ENCODE data around the gene SPATA25.

The SPATA25 gene

GRCh38 chr20:45887346-45887715, at the start of gene SPATA25:
Gene SPATA25, minus strand, starts transcription at chr20:45887622. Its CDS starts 32 bp downstream, at chr20:45887590.
- Histone ChIP-seq H3K4me3 (ENCODE audit: insufficient read depth, low read length, poor library complexity, severe bottlenecking) (no peak within 1 kb of the TSS), H3F3A (ENCODE audit: insufficient read depth) (no peaks in the 10 kb centered on the region), H3K79me2 (ENCODE audit: insufficient read depth, low read length) (no peaks in the 10 kb centered on the region), H3K36me3 (ENCODE audit: low read length) (no peaks in the 10 kb centered on the region), H3K9me3 (ENCODE audit: insufficient read depth, low read length) (no peaks in the 10 kb centered on the region), H3K27me3 (ENCODE audit: low read length) (no peaks in the 10 kb centered on the region), H3K27ac (ENCODE audit: low read depth, low read length) (no peak within 1 kb of the TSS), H3K4me2 (ENCODE audit: low read depth, low read length, poor library complexity, severe bottlenecking) (no peak within 1 kb of the TSS), H3K9ac (ENCODE audit: low read length) (no peak within 1 kb of the TSS), H2AFZ (ENCODE audit: low read depth, low read length, severe bottlenecking) (no peak within 1 kb of the TSS), H4K20me1 (ENCODE audit: low read depth, low read length) (no peaks in the 10 kb centered on the region), H3K9me2 (replicated peaks; ENCODE audit: insufficient read depth, low read length) (no peaks in the 10 kb centered on the region)
- TF ChIP-seq CTCF (IDR thresholded peaks at IDR 0.05; ENCODE audit: insufficient read depth, low read length, poor library complexity, severe bottlenecking) (no peak), EZH2phosphoT487 (conservative IDR thresholded peaks at IDR 0.05; ENCODE audit: low read length) (no peak)

GRCh38 chr20:45935416-45936046, 48.1 kb upstream of the SPATA25 start:
- peaks cover 8% of the 10 kb centered on the region for H3K36me3 ChIP-seq (ENCODE audit: low read length)
- H3K9ac ChIP-seq (ENCODE audit: low read length): peak overlapping the region; percentile 99
- H3K79me2 ChIP-seq (ENCODE audit: insufficient read depth, low read length): peaks cover 27% of the 10 kb centered on the region
- H3K4me3 ChIP-seq (ENCODE audit: insufficient read depth, low read length, poor library complexity, severe bottlenecking): peak overlapping the region; percentile 85
- peak overlapping the region; percentile 10; the same call in 1 of the 2 replicates for H3K27ac ChIP-seq (ENCODE audit: low read depth, low read length)
- TF ChIP-seq CTCF (IDR thresholded peaks at IDR 0.05; ENCODE audit: insufficient read depth, low read length, poor library complexity, severe bottlenecking) (no peak), EZH2phosphoT487 (conservative IDR thresholded peaks at IDR 0.05; ENCODE audit: low read length) (no peak)
- no peak overlapping the region for H2AFZ ChIP-seq (ENCODE audit: low read depth, low read length, severe bottlenecking)
- peak overlapping the region; percentile 85 for H3K4me2 ChIP-seq (ENCODE audit: low read depth, low read length, poor library complexity, severe bottlenecking)
- H3K9me3 ChIP-seq (ENCODE audit: insufficient read depth, low read length): no peaks in the 10 kb centered on the region
- no peaks in the 10 kb centered on the region for H3F3A ChIP-seq (ENCODE audit: insufficient read depth)
- no peaks in the 10 kb centered on the region for H3K27me3 ChIP-seq (ENCODE audit: low read length)
- H3K9me2 ChIP-seq (replicated peaks; ENCODE audit: insufficient read depth, low read length): no peaks in the 10 kb centered on the region
- no peaks in the 10 kb centered on the region for H4K20me1 ChIP-seq (ENCODE audit: low read depth, low read length)

- Histone ChIP-seq H3K9me3 (ENCODE audit: insufficient read depth, low read length) (no peaks in the 10 kb centered on the region), H3K9me2 (replicated peaks; ENCODE audit: insufficient read depth, low read length) (no peaks in the 10 kb centered on the region), H3K27ac (ENCODE audit: low read depth, low read length) (peak within 1 kb of the TSS; percentile 89), H3K27me3 (ENCODE audit: low read length) (no peaks in the 10 kb centered on the region), H3K9ac (ENCODE audit: low read length) (peak within 1 kb of the TSS; percentile 99), H3K79me2 (ENCODE audit: insufficient read depth, low read length) (peaks cover 27% of the 10 kb centered on the region), H2AFZ (ENCODE audit: low read depth, low read length, severe bottlenecking) (peak within 1 kb of the TSS; percentile 49), H3K4me2 (ENCODE audit: low read depth, low read length, poor library complexity, severe bottlenecking) (peak within 1 kb of the TSS; percentile 85), H4K20me1 (ENCODE audit: low read depth, low read length) (no peaks in the 10 kb centered on the region), H3K4me3 (ENCODE audit: insufficient read depth, low read length, poor library complexity, severe bottlenecking) (peak within 1 kb of the TSS; percentile 97), H3F3A (ENCODE audit: insufficient read depth) (no peaks in the 10 kb centered on the region), H3K36me3 (ENCODE audit: low read length) (peaks cover 8% of the 10 kb centered on the region)
- no peak for TF ChIP-seq EZH2phosphoT487 (conservative IDR thresholded peaks at IDR 0.05; ENCODE audit: low read length)
- no peak for TF ChIP-seq CTCF (IDR thresholded peaks at IDR 0.05; ENCODE audit: insufficient read depth, low read length, poor library complexity, severe bottlenecking)
Observed at GRCh38 chr20:45934586-45935415, 47.4 kb upstream of the SPATA25 start, which contains the start of gene PCIF1. Gene PCIF1, plus strand, starts transcription at chr20:45934683. Its CDS starts 4,317 bp downstream, at chr20:45939000.
